Spleen (tissue), 11 donors: ENCODE measurements around the gene SLC25A31. TPM values are rescaled to one million over a fixed set of nuclear protein-coding genes. Genes with fewer than 3 reads are reported as not detected.

ENCODE experiments used
- DNase-seq: peaks from one replicate; pipeline ENCODE4 v3.0.0-alpha.2; 2020
- H3K27ac ChIP-seq, 8 donors: fragments of 200-600 bp; sonication (generic) in 7 of 8; 1 replicate in 4 of 8; 2 replicates in 4 of 8; pipeline versions ENCODE4 v1.5.0 to v1.8.0; 2016 to 2021; ENCODE audit warnings: inconsistent platforms in 4 of 8, mild to moderate bottlenecking in 4 of 8, moderate library complexity in 1 of 8
- H3K27me3 ChIP-seq, 7 donors: fragments of 200-600 bp; sonication (generic) in 6 of 7; replicated peaks in 1 of 7; 1 replicate in 4 of 7; 2 replicates in 3 of 7; pipeline versions ENCODE4 v1.5.0 to v1.8.0; 2016 to 2021; ENCODE audit warnings: inconsistent platforms in 3 of 7, mild to moderate bottlenecking in 1 of 7
- H3K36me3 ChIP-seq, 6 donors: fragments of 200-600 bp; sonication (generic) in 5 of 6; 1 replicate in 4 of 6; 2 replicates in 2 of 6; pipeline versions ENCODE4 v1.5.0 to v1.8.0; 2016 to 2021; ENCODE audit warnings: inconsistent platforms in 2 of 6
- H3K4me1 ChIP-seq, 6 donors: fragments of 200-600 bp; sonication (generic) in 5 of 6; 1 replicate in 3 of 6; 2 replicates in 3 of 6; pipeline versions ENCODE4 v1.5.0 to v1.8.0; 2016 to 2021; ENCODE audit warnings: inconsistent platforms in 3 of 6
- H3K4me3 ChIP-seq, 8 donors: fragments of 200-600 bp; sonication (generic) in 7 of 8; 1 replicate in 4 of 8; 2 replicates in 4 of 8; pipeline versions ENCODE4 v1.5.0 to v1.8.0; 2016 to 2021; ENCODE audit warnings: inconsistent platforms in 4 of 8, mild to moderate bottlenecking in 4 of 8, moderate library complexity in 2 of 8
- H3K9me3 ChIP-seq, 8 donors: fragments of 200-600 bp; sonication (generic) in 7 of 8; 1 replicate in 4 of 8; 2 replicates in 4 of 8; pipeline versions ENCODE4 v1.5.0 to v1.8.0; 2016 to 2021; ENCODE audit warnings: inconsistent platforms in 4 of 8
- CTCF ChIP-seq, 11 experiments: fragments of 200-600 bp in 7 of 11; fragments of 450-650 bp in 4 of 11; sonication (generic) in 4 of 11; IDR thresholded peaks in 8 of 11; conservative IDR thresholded peaks in 3 of 11; 1 replicate in 7 of 11; 2 replicates in 4 of 11; pipeline versions ENCODE4 v1.4.0 to v1.8.0; 2016 to 2021; ENCODE audit warnings: antibody characterized with exemption in 11 of 11, inconsistent platforms in 4 of 11, mild to moderate bottlenecking in 1 of 11
- POLR2A ChIP-seq, 3 donors: fragments of 450-650 bp; IDR thresholded peaks; one replicate each; pipeline ENCODE4 v1.5.1; 2017; ENCODE audit warnings: antibody characterized with exemption in 3 of 3, mild to moderate bottlenecking in 1 of 3
- POLR2AphosphoS5 ChIP-seq, 3 donors: sonication (generic); formaldehyde crosslinking; IDR thresholded peaks; one replicate each; pipeline ENCODE4 v1.5.1; 2017; ENCODE audit warnings: antibody characterized with exemption in 3 of 3
- WGBS, 5 donors: extraction: QIAGEN DNeasy Blood & Tissue Kit in 3 of 5; methylation state at CpG; one replicate each; pipeline versions ENCODE4 v1.1.5 to v1.1.7; 2013 to 2018; 5-methylcytosine and 5-hydroxymethylcytosine counted together
- intact Hi-C: fragments of 100-400 bp; cut with DNase I; formaldehyde crosslinking; loops from one replicate; pipeline ENCODE4 v1.15.0; 2023; ENCODE audit warnings: low total_unique reads
- polyA plus RNA-seq, 3 donors: library from polyadenylated mRNA; stranded (reverse); fragments of 200-250 nt; gene quantifications; one replicate each; pipeline ENCODE4 v1.2.1, GENCODE V29; 2013
- total RNA-seq, 7 donors: library from RNA; depleted of rRNA in 3 of 7; stranded (reverse); fragments of >200 nt in 3 of 7; fragmentation: NEBNext Ultra II Directional in 4 of 7; extraction: Animal tissue kit (Norgen Biotek cat#: 25700) in 4 of 7; gene quantifications; one replicate each; pipeline versions ENCODE4 v1.1.0 to v1.2.1, GENCODE V29; 2016 to 2021
- donor health status: healthy with polysubstance abuse.
- donor health status: DM: no; HTN: no; CAD: no; lungs with moderate emphysema.
- donor health status: DM: no; HTN: no; CAD: no.
- donor health status: Bipolar disorder and iron deficiency.
- donor health status: healthy.
- donor health status: DM: no; HTN: no; CAD: no.
- donor health status: DM: yes; HTN: yes; CAD: no.

Gene SLC25A31
- total and polyA plus RNA-seq, 10 donors, result 0.07 TPM; not detected in 9

- WGBS, 5 donors, result 79 to 89% (median 82%) methylated on average over 4 of the region's 4 CpGs
- Histone ChIP-seq H3K27me3 (peaks cover 0 to 8% (median 0%) of the 10 kb centered on the region in 7 donors), H3K9me3 (peaks cover 0 to 33% (median 21%) of the 10 kb centered on the region in 8 donors), H3K27ac (no peak overlapping the region), H3K36me3 (no peaks in the 10 kb centered on the region), H3K4me3 (no peak overlapping the region), H3K4me1 (no peaks in the 10 kb centered on the region)
- intact Hi-C loops, result no loop called here
- TF ChIP-seq POLR2AphosphoS5 (IDR thresholded peaks at IDR 0.05) (no peak), CTCF (IDR thresholded peaks at IDR 0.05 in 8 of 11, conservative IDR thresholded peaks at IDR 0.05 in 3 of 11) (no peak), POLR2A (IDR thresholded peaks at IDR 0.05) (no peak)
- DNase-seq, result no peak
Observed at GRCh38 chr4:127747883-127748282, 17.7 kb downstream of the SLC25A31 start.

- intact Hi-C loops, result no loop called here
- Histone ChIP-seq H3K27ac (no peak overlapping the region), H3K4me3 (no peak overlapping the region), H3K4me1 (no peaks in the 10 kb centered on the region), H3K9me3 (peaks cover 0 to 33% (median 21%) of the 10 kb centered on the region in 8 donors), H3K27me3 (peaks cover 0 to 8% (median 0%) of the 10 kb centered on the region in 7 donors), H3K36me3 (no peaks in the 10 kb centered on the region)
- DNase-seq, result no peak
- 79 to 92% (median 89%) methylated on average over 2 of the region's 2 CpGs for WGBS, 5 donors
- TF ChIP-seq POLR2A (IDR thresholded peaks at IDR 0.05), result no peak
- TF ChIP-seq POLR2AphosphoS5 (IDR thresholded peaks at IDR 0.05), result no peak
- TF ChIP-seq CTCF (IDR thresholded peaks at IDR 0.05 in 8 of 11, conservative IDR thresholded peaks at IDR 0.05 in 3 of 11), result no peak
Observed at GRCh38 chr4:127748957-127749356, 18.8 kb downstream of the SLC25A31 start.

- TF ChIP-seq CTCF (IDR thresholded peaks at IDR 0.05 in 8 of 11, conservative IDR thresholded peaks at IDR 0.05 in 3 of 11) (no peak), POLR2A (IDR thresholded peaks at IDR 0.05) (no peak), POLR2AphosphoS5 (IDR thresholded peaks at IDR 0.05) (no peak)
- H3K9me3 ChIP-seq, result peaks cover 0 to 17% (median 4%) of the 10 kb centered on the region in 8 donors
- intact Hi-C loops, result no loop called here
- DNase-seq, result no peak
- H3K36me3 ChIP-seq, result no peaks in the 10 kb centered on the region
- 54 to 79% (median 71%) methylated on average over 2 of the region's 2 CpGs for WGBS, 5 donors
- H3K4me3 ChIP-seq, result no peak overlapping the region
- H3K4me1 ChIP-seq, result no peaks in the 10 kb centered on the region
- H3K27ac ChIP-seq, result no peak overlapping the region
- H3K27me3 ChIP-seq, result no peaks in the 10 kb centered on the region
Observed at GRCh38 chr4:127756906-127757305, 26.7 kb downstream of the SLC25A31 start.

GRCh38 chr4:127759228-127759820 lies 29.1 kb downstream of the SLC25A31 start:
- no peaks in the 10 kb centered on the region for H3K27me3 ChIP-seq
- no peaks in the 10 kb centered on the region for H3K4me1 ChIP-seq
- no peak for TF ChIP-seq CTCF (IDR thresholded peaks at IDR 0.05 in 8 of 11, conservative IDR thresholded peaks at IDR 0.05 in 3 of 11)
- TF ChIP-seq POLR2A (IDR thresholded peaks at IDR 0.05), result no peak
- TF ChIP-seq POLR2AphosphoS5 (IDR thresholded peaks at IDR 0.05), result no peak
- no peak overlapping the region for H3K27ac ChIP-seq
- H3K4me3 ChIP-seq, result no peak overlapping the region
- intact Hi-C loops, result no loop called here
- WGBS, 5 donors, result 59 to 78% (median 70%) methylated on average over 2 of the region's 2 CpGs
- no peaks in the 10 kb centered on the region for H3K36me3 ChIP-seq
- peaks cover 0 to 17% (median 4%) of the 10 kb centered on the region in 8 donors for H3K9me3 ChIP-seq
- DNase-seq, result no peak
